ENCODE results near the gene SVIL. TPM values are rescaled to one million over a fixed set of nuclear protein-coding genes. Genes with fewer than 3 reads are reported as not detected.
"Not testable (repeated sequence)": the region's sequence is repeated elsewhere in the genome, so short reads cannot be mapped to it uniquely, and the experiment has no call there.

Gene SVIL
- polyA plus RNA-seq, 3 donors, result 39.1 to 42.4 (median 39.3) TPM

DNA sequence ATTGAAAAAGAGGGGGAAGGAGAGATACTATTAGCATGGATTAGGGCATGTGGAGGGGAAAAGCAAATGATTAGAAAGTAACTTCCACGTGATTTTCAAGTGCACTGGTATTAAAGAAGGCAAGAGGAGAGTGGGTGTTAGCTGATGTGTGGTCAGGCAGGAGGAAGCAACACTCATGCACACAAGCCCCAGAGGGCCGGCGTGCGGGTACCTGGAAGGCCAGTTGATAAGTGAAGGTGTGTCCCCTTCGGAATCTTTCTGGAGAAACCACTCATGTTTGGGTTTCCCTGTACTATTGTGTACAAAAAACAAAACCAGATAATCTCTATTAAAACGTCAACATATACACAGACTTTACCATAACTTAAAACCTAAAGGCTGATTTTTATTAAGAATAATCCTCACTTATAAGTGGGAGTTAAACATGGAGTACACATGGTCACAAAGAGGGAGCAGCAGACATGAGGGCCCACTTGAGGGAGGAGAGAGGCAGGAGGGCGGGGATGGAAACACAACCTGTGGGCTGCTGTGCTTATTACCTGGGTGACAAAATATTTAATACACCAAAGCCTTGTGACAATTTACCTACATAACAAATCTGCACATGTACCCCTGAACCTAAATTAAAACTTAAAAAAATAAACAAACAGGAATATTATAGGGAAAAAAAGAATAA lies 98.9 kb downstream of the SVIL start:
- no peak for DNase-seq (ENCODE audit: extremely low read depth in 1 of 11, low read depth in 9 of 11, low spot score in 4 of 11)

GRCh38 chr10:29535012-29535777 lies 99.6 kb downstream of the SVIL start:
- peak in 6 of 11 donors; percentile 43 to 68 (median 55) for DNase-seq (ENCODE audit: extremely low read depth in 1 of 11, low read depth in 9 of 11, low spot score in 4 of 11)

DNA sequence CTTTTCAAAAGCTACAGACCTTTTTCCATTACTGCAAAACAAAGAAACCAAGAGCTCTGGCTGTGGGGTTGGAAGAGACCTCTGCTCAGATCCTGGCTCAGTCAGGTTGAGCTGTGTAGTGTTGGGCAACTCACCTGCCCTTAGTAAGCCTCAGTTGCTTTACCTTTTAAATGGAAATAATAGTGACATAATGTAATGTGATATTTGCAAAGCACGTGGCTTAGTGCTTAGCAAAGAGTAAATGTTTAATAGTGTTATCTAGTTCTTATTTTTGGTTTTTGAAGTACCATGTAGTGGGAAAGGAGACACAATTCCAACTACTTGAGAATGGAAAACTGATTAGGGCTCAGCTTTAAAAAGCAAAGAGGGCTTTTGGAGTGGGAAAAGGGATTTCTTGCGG lies 100.2 kb downstream of the SVIL start:
- DNase-seq (ENCODE audit: extremely low read depth in 1 of 11, low read depth in 9 of 11, low spot score in 4 of 11), result no peak

DNA sequence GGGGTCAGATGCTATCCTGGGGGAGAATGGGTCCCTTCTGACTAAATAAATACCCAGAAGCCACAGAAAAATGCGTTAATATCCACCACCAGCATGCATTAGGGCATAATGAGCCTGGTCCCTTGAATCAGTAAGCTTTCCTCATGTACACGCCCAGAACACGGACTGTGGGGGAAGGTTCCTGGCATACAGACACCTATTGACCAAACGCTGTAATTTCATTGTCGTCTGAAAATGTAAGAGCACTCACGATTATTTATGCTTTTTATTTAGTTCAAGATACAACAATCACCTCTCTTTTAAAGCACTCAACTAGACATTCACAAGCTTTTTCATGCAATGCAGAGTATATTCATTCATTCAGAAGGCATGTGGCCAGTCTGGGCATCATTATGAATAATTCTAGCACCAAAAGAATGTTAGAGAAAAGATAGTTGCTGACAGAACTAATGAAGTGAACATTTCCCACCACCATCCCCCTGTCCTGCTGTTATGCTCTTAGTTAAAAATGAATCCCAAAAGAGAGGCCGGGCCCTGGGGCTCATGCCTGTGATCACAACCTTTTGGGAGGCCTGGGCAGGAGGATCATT lies 101.0 kb downstream of the SVIL start:
- no peak for DNase-seq (ENCODE audit: extremely low read depth in 1 of 11, low read depth in 9 of 11, low spot score in 4 of 11)

DNA sequence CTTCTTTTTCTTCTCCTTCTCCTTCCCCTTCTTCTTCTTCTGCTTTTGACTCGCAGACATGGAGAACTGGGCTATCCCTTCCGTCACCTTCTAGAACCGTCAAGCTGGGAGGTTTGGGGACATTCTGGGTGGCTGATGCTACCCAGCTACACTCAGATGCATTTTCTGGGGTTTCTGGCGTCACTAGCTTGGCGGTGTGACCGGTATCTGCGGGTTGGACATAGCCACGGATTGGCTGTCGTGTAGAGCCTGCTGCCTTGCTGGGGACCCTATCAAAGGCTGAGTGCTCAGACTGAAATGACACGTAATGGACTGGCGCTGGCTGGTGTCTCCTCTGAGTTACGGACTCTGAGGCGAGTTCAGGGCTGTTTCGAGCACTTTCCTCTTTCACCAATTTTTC lies 101.7 kb downstream of the SVIL start:
- no peak for DNase-seq (ENCODE audit: extremely low read depth in 1 of 11, low read depth in 9 of 11, low spot score in 4 of 11)

- DNase-seq (ENCODE audit: extremely low read depth in 1 of 11, low read depth in 9 of 11, low spot score in 4 of 11), result no peak
Observed at GRCh38 chr10:29532256-29532878, 102.4 kb downstream of the SVIL start.

GRCh38 chr10:29530112-29530976 lies 104.4 kb downstream of the SVIL start:
- no peak for DNase-seq (ENCODE audit: extremely low read depth in 1 of 11, low read depth in 9 of 11, low spot score in 4 of 11)

- no peak for DNase-seq (ENCODE audit: extremely low read depth in 1 of 11, low read depth in 9 of 11, low spot score in 4 of 11)
Observed at GRCh38 chr10:29529146-29529545, 105.6 kb downstream of the SVIL start.

DNA sequence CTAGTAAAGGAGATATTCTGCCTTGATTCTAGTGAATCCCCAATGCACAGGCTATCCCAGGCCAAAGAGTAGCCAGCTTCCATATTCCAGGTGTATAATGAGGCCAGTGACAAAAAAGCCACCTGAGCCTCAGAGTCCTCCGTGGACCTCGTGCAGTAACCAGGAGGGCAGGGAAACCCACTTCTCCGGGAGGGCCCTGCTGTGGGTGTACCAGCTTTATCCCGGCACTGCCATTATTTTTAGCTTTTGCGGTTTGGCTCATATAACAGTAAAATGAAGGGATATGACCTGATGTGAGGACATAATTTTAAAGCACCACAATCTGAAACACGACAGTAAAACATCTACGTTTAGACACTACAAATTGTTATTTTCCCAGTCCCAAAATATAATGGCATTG lies 109.0 kb downstream of the SVIL start:
- DNase-seq (ENCODE audit: extremely low read depth in 1 of 11, low read depth in 9 of 11, low spot score in 4 of 11), result no peak

DNA sequence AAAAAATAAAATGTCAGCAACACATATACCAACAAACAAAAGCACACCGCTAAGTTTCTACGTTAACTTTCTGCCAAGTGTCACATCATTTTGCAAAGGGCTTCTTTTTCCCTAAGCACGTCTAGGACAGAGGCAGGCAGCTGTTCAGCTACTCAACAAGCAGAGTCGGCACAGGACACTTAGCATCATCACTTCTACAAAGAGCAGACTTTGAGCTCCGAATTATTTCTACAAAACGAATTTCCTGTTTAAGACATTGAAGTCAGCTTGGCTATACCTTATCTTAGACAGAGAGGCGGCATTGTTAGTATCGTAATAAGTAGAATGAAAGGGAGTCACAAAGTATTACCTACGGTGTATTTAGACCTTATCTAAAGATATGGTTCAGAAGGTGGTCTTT lies 110.1 kb downstream of the SVIL start:
- no peak for DNase-seq (ENCODE audit: extremely low read depth in 1 of 11, low read depth in 9 of 11, low spot score in 4 of 11)

- DNase-seq (ENCODE audit: extremely low read depth in 1 of 11, low read depth in 9 of 11, low spot score in 4 of 11), result no peak
Observed at GRCh38 chr10:29524294-29524693, 110.5 kb downstream of the SVIL start.

GRCh38 chr10:29522918-29523317 lies 111.9 kb downstream of the SVIL start:
- DNase-seq (ENCODE audit: extremely low read depth in 1 of 11, low read depth in 9 of 11, low spot score in 4 of 11), result peak in 3 of 11 donors; percentile 42 to 55 (median 50)

DNA sequence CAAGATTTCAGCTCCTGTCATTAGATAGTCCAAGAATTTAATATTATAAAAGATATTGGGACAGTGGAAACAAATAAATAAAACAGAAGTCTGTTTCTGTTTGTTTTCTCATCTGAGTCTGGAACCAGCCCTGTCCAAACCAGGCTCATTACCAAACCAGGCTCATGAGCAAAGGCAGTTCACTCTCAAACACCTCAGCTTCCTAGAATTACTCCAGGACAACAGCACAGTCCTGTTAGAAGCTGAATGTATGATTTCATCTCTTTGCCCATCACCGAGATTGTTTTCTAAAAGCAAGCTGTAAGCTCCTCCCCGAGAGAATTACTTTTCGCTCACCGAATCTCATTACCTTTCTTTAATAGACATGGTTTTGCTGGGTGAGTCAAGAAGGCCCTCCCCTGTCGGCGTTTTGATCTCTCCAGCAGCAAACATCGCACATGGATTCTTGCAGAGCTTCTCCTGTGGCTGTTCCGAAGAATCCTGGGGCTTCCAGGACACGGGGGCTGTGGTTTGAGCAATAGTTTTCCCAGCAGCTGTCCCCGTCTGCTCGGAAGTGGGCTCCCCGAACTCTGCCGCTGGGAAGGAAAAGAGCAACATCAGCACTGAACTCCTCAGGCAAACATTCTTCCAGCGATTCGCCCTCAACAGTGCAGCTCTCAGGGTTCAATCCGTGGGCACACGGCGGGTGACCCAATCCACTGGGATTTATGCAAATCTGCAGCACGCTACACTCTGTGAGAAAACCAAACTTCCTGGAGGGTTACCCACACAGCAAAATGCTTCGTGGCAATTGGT lies 112.5 kb downstream of the SVIL start:
- peak in 3 of 11 donors; percentile 31 to 33 (median 32) for DNase-seq (ENCODE audit: extremely low read depth in 1 of 11, low read depth in 9 of 11, low spot score in 4 of 11)

DNA sequence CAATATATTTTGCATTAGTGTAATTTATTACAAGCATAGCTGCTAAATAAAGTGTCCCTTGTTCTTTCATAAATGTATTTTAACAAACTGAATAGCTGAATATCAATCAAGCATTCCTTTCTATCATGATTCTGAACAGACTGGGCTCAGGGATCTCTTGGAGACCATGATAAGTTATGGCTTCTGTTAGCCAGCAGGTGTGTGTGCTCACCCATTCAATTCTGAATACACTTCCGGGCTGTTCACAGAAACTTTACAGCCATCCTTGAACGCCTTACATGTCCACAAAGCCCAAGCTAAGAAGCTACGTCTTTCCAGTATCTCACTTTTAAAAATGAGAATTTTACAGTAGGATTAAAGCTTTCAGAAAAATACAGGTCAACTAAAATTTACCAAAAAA lies 115.1 kb downstream of the SVIL start:
- DNase-seq (ENCODE audit: extremely low read depth in 1 of 11, low read depth in 9 of 11, low spot score in 4 of 11), result no peak

GRCh38 chr10:29517352-29517923 lies 117.3 kb downstream of the SVIL start:
- DNase-seq (ENCODE audit: extremely low read depth in 1 of 11, low read depth in 9 of 11, low spot score in 4 of 11), result no peak

DNA sequence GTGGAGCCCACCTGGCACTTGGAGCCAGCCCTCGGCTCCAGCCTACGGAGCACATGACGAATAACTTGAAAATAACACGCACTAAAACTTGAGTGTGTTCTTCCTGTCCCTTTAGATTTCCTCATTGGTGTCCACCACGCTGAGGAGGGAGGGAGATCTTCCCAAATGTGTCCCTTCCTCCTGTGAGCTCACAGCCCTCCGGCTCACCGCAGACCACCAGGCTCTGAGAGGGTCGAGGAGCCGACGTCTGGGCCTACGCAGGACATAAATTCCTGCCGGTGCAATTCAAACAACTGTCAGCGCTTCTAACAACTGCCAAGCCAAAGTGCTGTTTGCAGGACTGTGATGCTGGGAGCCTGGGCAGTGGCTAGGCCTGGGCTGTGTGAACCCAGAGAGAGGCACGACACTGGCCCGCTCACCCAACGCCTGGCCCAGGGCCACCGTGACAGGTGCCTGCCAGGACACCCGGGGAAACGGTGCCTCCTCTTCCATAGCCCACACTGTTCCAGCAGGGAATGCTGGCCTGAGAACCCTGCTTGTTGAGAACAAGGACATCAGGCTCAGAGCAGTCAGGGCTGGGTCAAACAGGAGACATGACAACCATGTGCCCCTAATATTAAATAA lies 118.3 kb downstream of the SVIL start:
- DNase-seq (ENCODE audit: extremely low read depth in 1 of 11, low read depth in 9 of 11, low spot score in 4 of 11), result not testable (repeated sequence)

- not testable (repeated sequence) for DNase-seq (ENCODE audit: extremely low read depth in 1 of 11, low read depth in 9 of 11, low spot score in 4 of 11)
Observed at GRCh38 chr10:29515879-29516278, 118.9 kb downstream of the SVIL start.
